Stimulated activated CD8-positive, alpha-beta memory T cell treated with anti-CD3 and anti-CD28 coated beads, Interleukin-15, amount 100 ng/mL, for 24 hours (primary cell): Measurements from ENCODE around the gene WDR70.
"Not testable (repeated sequence)": the region's sequence is repeated elsewhere in the genome, so short reads cannot be mapped to it uniquely, and the experiment has no call there.

Experiments used
- DNase-seq: peaks from one replicate; pipeline ENCODE4 v3.0.0-alpha.2; 2020; ENCODE audit warnings: low read depth

Gene WDR70

GRCh38 chr5:37379100-37379628, at the start of gene WDR70:
Gene WDR70, plus strand, starts transcription at chr5:37379318. Its CDS starts 50 bp downstream, at chr5:37379368.
- DNase-seq, result peak; percentile 57

DNA sequence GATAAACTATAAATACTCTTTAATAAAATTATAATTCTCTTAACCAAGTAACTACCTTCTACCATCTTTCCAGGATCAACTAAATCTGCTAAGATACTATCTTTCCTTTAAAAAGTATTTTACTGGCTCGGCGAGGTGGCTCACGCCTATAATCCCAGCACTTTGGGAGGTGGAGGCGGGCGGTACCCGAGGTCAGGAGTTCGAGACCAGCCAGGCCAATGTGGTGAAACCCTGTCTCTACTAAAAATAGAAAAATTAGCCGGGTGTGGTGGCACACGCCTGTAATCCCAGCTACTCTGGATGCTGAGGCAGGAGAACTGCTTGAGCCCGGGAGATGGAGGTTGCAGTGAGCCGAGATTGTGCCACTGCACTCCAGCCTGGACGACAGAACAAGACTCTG, 44.4 kb upstream of the WDR70 start:
- DNase-seq, result not testable (repeated sequence)

DNA sequence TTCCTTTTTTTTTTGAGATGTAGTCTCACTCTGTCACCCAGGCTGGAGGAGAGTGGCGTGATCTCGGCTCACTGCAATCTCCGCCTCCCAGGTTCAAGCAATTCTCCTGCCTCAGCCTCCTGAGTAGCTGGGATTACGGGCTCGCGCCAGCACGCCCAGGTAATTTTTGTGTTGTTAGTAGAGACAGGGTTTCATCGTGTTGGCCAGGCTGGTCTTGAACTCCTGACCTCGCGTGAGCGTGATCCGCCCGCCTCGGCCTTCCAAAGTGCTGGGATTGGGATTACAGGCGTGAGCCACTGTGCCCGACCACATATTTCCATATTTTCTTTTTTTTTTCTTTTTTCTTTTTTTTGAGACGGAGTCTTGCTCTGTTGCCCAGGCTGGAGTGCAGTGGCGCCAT, 36.4 kb upstream of the WDR70 start:
- not testable (repeated sequence) for DNase-seq

- DNase-seq, result no peak
Measured at GRCh38 chr5:37355161-37355560, 24.0 kb upstream of the WDR70 start.

GRCh38 chr5:37370550-37370863, 8.6 kb upstream of the WDR70 start:
- no peak for DNase-seq

- peak; percentile 70 for DNase-seq
Measured at GRCh38 chr5:37370864-37371726, 8.0 kb upstream of the WDR70 start, which contains the start of gene NUP155. Gene NUP155, minus strand, starts transcription at chr5:37371106. Its CDS starts 129 bp downstream, at chr5:37370977.

DNA sequence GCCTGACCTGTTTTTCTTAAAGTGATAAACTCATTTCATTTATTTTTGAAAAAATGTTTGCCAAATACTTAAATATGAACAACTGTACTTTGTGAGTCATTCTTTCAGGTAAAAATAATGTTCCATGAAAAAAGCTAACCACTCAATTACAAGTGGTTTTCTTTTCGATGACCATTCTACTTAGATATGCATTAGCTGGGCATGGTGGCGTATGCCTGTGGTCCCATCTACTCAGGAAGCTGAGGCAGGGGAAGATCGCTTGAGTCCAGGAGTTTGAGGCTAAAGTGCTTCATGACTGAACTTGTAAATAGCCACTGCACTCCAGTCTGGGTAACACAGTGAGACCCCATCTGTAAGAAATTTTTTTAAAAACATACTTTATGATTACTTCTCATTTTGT, 4.0 kb upstream of the WDR70 start:
- DNase-seq, result no peak

DNA sequence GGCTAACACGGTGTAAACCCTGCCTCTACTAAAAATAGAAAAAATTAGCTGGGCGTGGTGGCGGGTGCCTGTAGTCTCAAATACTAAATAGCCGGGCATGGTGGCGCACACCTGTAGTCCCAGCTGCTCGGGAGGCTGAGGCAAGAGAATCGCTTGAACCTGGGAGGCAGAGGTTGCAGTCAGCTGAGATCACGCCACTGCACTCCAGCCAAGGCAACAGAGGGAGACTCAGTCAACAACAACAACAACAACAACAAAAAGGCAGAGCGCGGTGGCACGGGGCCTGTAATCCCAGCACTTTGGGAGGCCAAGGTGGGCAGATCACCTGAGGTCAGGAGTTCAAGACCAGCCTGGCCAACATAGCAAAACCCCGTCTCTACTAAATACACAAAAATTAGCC, 1.1 kb upstream of the WDR70 start:
- DNase-seq, result not testable (repeated sequence)

DNA sequence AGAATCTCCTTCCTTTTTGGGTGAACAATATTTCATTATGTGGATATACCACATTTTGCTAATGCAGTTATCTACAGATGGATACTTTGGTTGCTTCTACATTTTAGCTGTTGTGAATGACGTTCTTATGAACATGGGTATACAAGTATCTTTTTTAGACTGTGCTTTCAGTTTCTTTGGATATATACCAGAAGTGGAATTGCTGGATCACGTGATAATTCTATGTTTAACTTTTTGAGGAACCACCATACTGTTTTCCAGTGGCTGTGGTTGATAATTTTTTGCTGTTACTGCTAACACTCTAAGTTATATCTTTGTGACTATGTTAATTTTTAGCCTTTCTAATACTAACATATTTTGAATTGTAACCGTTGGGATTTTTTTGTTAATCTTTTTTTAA, 12.5 kb downstream of the WDR70 start:
- no peak for DNase-seq

- no peak for DNase-seq
Measured at GRCh38 chr5:37396352-37396751, 17.2 kb downstream of the WDR70 start.

- no peak for DNase-seq
Measured at GRCh38 chr5:37400501-37400900, 21.4 kb downstream of the WDR70 start.

GRCh38 chr5:37412515-37412914, 33.4 kb downstream of the WDR70 start:
- DNase-seq, result no peak

GRCh38 chr5:37415456-37415855, 36.3 kb downstream of the WDR70 start:
- not testable (repeated sequence) for DNase-seq

- DNase-seq, result no peak
Measured at GRCh38 chr5:37417347-37417746, 38.2 kb downstream of the WDR70 start.

- DNase-seq, result no peak
Measured at GRCh38 chr5:37424441-37424840, 45.3 kb downstream of the WDR70 start.

- no peak for DNase-seq
Measured at GRCh38 chr5:37428044-37428443, 48.9 kb downstream of the WDR70 start.

- DNase-seq, result no peak
Measured at GRCh38 chr5:37435261-37435660, 56.1 kb downstream of the WDR70 start.

DNA sequence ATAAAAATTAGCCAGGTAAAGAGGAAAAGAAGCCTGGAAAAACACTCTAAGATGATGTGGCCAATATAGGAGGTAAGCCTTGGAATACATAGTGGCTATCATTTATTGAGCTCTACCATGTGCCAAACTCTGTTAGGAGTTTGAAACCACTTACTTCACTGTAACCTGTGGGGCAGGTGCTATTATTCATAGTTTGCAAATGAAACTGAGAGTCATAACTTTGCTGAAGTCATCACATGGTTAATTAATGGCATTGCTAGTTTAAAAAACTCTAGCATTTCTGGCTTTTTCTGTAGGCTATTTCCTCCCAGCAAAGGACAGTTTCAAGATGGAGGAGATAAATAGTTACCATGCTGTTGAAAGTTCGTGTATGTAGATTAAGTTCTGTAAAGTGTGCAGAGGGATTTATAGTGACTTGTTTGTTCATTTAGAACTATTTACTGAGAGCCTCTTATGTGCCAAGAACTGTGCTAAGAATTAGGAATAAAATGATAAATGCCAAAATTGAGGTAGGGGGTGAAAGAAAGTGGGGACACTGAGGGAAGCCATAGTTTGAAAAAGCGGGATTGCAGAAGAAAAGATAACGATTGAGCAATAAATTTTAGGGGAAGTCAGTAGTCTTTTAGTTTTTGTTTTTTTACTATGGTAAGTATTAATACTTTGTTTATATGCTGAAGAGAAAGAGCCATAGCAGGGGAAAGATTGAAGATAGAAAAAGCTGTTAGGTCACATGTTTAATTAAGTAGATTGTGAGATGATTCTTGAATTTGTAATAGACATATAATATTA, 57.2 kb downstream of the WDR70 start:
- DNase-seq, result no peak

GRCh38 chr5:37437711-37438110, 58.6 kb downstream of the WDR70 start:
- DNase-seq, result no peak

- DNase-seq, result not testable (repeated sequence)
Measured at GRCh38 chr5:37445783-37446182, 66.7 kb downstream of the WDR70 start.

GRCh38 chr5:37448941-37449340, 69.8 kb downstream of the WDR70 start:
- no peak for DNase-seq

DNA sequence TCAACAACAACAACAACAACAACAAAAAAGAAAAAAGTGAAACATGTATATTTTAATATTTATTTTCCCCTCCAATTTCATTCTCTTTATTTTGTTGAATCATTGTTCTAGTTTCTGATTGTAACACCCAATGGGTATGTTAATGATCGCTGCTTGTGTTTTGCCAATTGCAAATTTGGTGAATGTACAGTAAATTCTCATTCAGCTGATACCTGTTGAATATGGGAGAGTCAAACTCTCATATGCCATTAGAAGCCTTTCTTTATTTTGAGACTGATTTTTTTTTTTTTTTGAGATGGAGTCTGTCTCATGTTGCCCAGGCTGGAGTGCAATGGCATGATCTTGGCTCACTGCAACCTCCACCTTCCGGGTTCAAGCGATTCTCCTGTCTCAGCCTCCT, 72.9 kb downstream of the WDR70 start:
- DNase-seq, result not testable (repeated sequence)

DNA sequence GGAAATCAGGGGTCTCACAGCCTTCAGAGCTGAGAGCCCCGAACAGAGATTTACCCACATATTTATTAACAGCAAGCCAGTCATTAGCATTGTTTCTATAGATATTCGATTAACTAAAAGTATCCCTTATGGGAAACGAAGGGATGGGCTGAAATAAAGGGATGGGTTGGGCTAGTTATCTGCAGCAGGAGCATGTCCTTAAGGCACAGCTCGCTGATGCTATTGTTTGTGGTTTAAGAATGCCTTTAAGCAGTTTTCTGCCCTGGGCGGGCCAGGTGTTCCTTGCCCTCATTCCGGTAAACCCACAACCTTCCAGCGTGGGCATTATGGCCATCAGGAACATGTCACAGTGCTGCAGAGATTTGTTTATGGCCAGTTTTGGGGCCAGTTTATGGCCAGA, 74.1 kb downstream of the WDR70 start:
- not testable (repeated sequence) for DNase-seq
